H1 (cell line): ENCODE measurements around the gene RERE. TPM values are rescaled to one million over a fixed set of nuclear protein-coding genes. Genes with fewer than 3 reads are reported as not detected.

Experiments
- CTCF ChIA-PET: fragments of 300-600 bp; sonication (Branson Sonifier 250); formaldehyde crosslinking; loops from one replicate; lab custom pipeline; 2021; ENCODE audit not compliant: partially characterized antibody; lab: Charles Lee
- POLR2A ChIA-PET: fragments of 300-600 bp; sonication (Branson Sonifier 250); formaldehyde crosslinking; loops from one replicate; lab custom pipeline; 2021; ENCODE audit warnings: inconsistent platforms; ENCODE audit not compliant: partially characterized antibody; lab: Charles Lee
- DNase-seq, 2 experiments: peaks; one replicate each; pipeline versions ENCODE4 v3.0.0 to v3.0.0-alpha.2; 2010 to 2022; ENCODE audit warnings: low spot score in 2 of 2, low read depth in 1 of 2, mixed read lengths in 1 of 2
- FAIRE-seq: peaks from 2 replicates; lab custom pipeline; 2011; peaks lifted over from hg19 to GRCh38; lab: Jason Lieb, UNC
- H2AFZ ChIP-seq: 2 replicates; pipeline ENCODE4 v1.8.1; 2012; ENCODE audit warnings: low read length, inconsistent platforms
- H2AK5ac ChIP-seq: 2 replicates; pipeline ENCODE4 v1.6.1; 2013; ENCODE audit warnings: low read depth, low read length
- H2BK120ac ChIP-seq: replicated peaks from 2 replicates; pipeline ENCODE3; 2013; ENCODE audit warnings: low read depth, low read length, inconsistent platforms
- H2BK12ac ChIP-seq: 2 replicates; pipeline ENCODE4 v1.6.1; 2013; ENCODE audit warnings: low read depth, low read length
- H2BK15ac ChIP-seq: 2 replicates; pipeline ENCODE4 v1.6.1; 2013; ENCODE audit warnings: low read length
- H2BK20ac ChIP-seq: 2 replicates; pipeline ENCODE4 v1.6.1; 2013; ENCODE audit warnings: low read length
- H2BK5ac ChIP-seq: 2 replicates; pipeline ENCODE4 v1.6.1; 2013; ENCODE audit warnings: low read depth, low read length
- H3K14ac ChIP-seq: 2 replicates; pipeline ENCODE4 v1.6.1; 2013; ENCODE audit warnings: inconsistent platforms; ENCODE audit not compliant: insufficient read length
- H3K18ac ChIP-seq: 2 replicates; pipeline ENCODE4 v1.6.1; 2013; ENCODE audit warnings: low read length; ENCODE audit errors: extremely low read depth
- H3K23ac ChIP-seq: 2 replicates; pipeline ENCODE4 v1.6.1; 2013; ENCODE audit warnings: inconsistent platforms; ENCODE audit not compliant: insufficient read length
- H3K23me2 ChIP-seq: 2 replicates; pipeline ENCODE4 v1.6.1; 2013; ENCODE audit warnings: low read depth, low read length
- H3K27ac ChIP-seq: 2 replicates; pipeline ENCODE4 v1.6.1; 2011; ENCODE audit warnings: low read depth, low read length, inconsistent platforms
- H3K27me3 ChIP-seq, 4 experiments: replicated peaks in 1 of 4; 1 replicate in 1 of 4; 2 replicates in 3 of 4; pipeline versions ENCODE4 v1.6.1 to v1.8.1; 2011 to 2013; ENCODE audit warnings: low read length in 3 of 4, mild to moderate bottlenecking in 3 of 4, inconsistent platforms in 2 of 4, mixed read lengths in 2 of 4, moderate library complexity in 1 of 4; ENCODE audit not compliant: control insufficient read depth in 3 of 4, insufficient read depth in 3 of 4; ENCODE audit errors: extremely low read depth in 1 of 4
- H3K36me3 ChIP-seq, 4 experiments: 2 replicates each; pipeline versions ENCODE4 v1.6.1 to v1.8.1; 2011 to 2013; ENCODE audit warnings: mild to moderate bottlenecking in 4 of 4, low read length in 3 of 4, moderate library complexity in 2 of 4, control low read depth in 1 of 4, inconsistent platforms in 1 of 4; ENCODE audit not compliant: insufficient read depth in 4 of 4, control insufficient read depth in 2 of 4
- H3K4ac ChIP-seq: replicated peaks from 2 replicates; pipeline ENCODE3; 2013; ENCODE audit warnings: low read length, low read depth, mixed read lengths, inconsistent platforms; ENCODE audit not compliant: insufficient read length
- H3K4me1 ChIP-seq, 4 experiments: replicated peaks in 1 of 4; 1 replicate in 1 of 4; 2 replicates in 3 of 4; pipeline versions ENCODE4 v1.6.1 to v1.8.1; 2011 to 2013; ENCODE audit warnings: low read length in 3 of 4, inconsistent platforms in 2 of 4, mixed read lengths in 1 of 4; ENCODE audit not compliant: insufficient read depth in 4 of 4, control insufficient read depth in 3 of 4
- H3K4me2 ChIP-seq, 2 experiments: 2 replicates each; pipeline versions ENCODE4 v1.6.1 to v1.8.1; 2011 to 2013; ENCODE audit warnings: low read depth in 2 of 2, low read length in 2 of 2, control low read depth in 1 of 2, inconsistent platforms in 1 of 2, mild to moderate bottlenecking in 1 of 2; ENCODE audit not compliant: insufficient read depth in 1 of 2
- H3K4me3 ChIP-seq, 4 experiments: fragments of 200-600, 300-600 bp in 1 of 4; sonication (generic), shearing (Covaris generic), sonication (Bioruptor Twin) in 1 of 4; 2 replicates each; pipeline versions ENCODE4 v1.5.1 to v1.8.1; 2011 to 2016; ENCODE audit warnings: low read length in 4 of 4, low read depth in 3 of 4, control low read depth in 2 of 4, inconsistent platforms in 2 of 4, mild to moderate bottlenecking in 2 of 4, mixed read lengths in 1 of 4, moderate library complexity in 1 of 4; ENCODE audit not compliant: insufficient read depth in 2 of 4; ENCODE audit errors: extremely low read depth in 1 of 4
- H3K56ac ChIP-seq: replicated peaks from 2 replicates; pipeline ENCODE3; 2013; ENCODE audit warnings: low read depth, mild to moderate bottlenecking, mixed read lengths, low read length, inconsistent platforms; ENCODE audit not compliant: insufficient read length
- H3K79me1 ChIP-seq: 2 replicates; pipeline ENCODE4 v1.6.1; 2013; ENCODE audit warnings: low read depth, low read length, control low read depth
- H3K79me2 ChIP-seq, 2 experiments: 2 replicates each; pipeline versions ENCODE4 v1.6.1 to v1.8.1; 2012 to 2013; ENCODE audit warnings: low read length in 2 of 2, mild to moderate bottlenecking in 2 of 2, inconsistent platforms in 1 of 2; ENCODE audit not compliant: insufficient read depth in 2 of 2, control insufficient read depth in 1 of 2
- H3K9ac ChIP-seq, 4 experiments: replicated peaks in 1 of 4; 1 replicate in 1 of 4; 2 replicates in 3 of 4; pipeline versions ENCODE4 v1.6.1 to v1.8.1; 2011 to 2013; ENCODE audit warnings: low read depth in 3 of 4, low read length in 3 of 4, control low read depth in 2 of 4, mild to moderate bottlenecking in 2 of 4, moderate library complexity in 2 of 4, inconsistent platforms in 1 of 4; ENCODE audit errors: extremely low read depth in 1 of 4
- H3K9me3 ChIP-seq, 2 experiments: 2 replicates each; pipeline versions ENCODE4 v1.6.1 to v1.8.1; 2012 to 2013; ENCODE audit warnings: mild to moderate bottlenecking in 2 of 2, moderate library complexity in 2 of 2, control low read depth in 1 of 2, inconsistent platforms in 1 of 2, low read depth in 1 of 2, low read length in 1 of 2, mixed read lengths in 1 of 2; ENCODE audit not compliant: insufficient read depth in 2 of 2
- H4K20me1 ChIP-seq, 2 experiments: replicated peaks in 1 of 2; 2 replicates each; pipeline versions ENCODE3 to v1.8.1; 2011 to 2013; ENCODE audit warnings: inconsistent platforms in 2 of 2, low read length in 2 of 2, mild to moderate bottlenecking in 1 of 2; ENCODE audit not compliant: insufficient read depth in 2 of 2, control insufficient read depth in 1 of 2
- H4K5ac ChIP-seq: 2 replicates; pipeline ENCODE4 v1.6.1; 2013; ENCODE audit warnings: low read length, low read depth, mixed read lengths, inconsistent platforms; ENCODE audit not compliant: insufficient read length
- H4K8ac ChIP-seq: 2 replicates; pipeline ENCODE4 v1.8.0; 2013; ENCODE audit warnings: mild to moderate bottlenecking, moderate library complexity, low read length, inconsistent platforms; ENCODE audit not compliant: insufficient read depth; ENCODE audit errors: extremely low read depth
- H4K91ac ChIP-seq: replicated peaks from 2 replicates; pipeline ENCODE3; 2013; ENCODE audit warnings: low read length, mixed read lengths, inconsistent platforms; ENCODE audit not compliant: insufficient read length
- JUND ChIP-seq: IDR thresholded peaks from 2 replicates; pipeline ENCODE4 v1.6.1; 2011; ENCODE audit warnings: mild to moderate bottlenecking, improper control_type of control experiment, low read length
- SIN3A ChIP-seq, 2 experiments: IDR thresholded peaks in 1 of 2; conservative IDR thresholded peaks in 1 of 2; 2 replicates each; pipeline ENCODE4 v1.6.1; 2011 to 2012; ENCODE audit warnings: low read length in 2 of 2, improper control_type of control experiment in 1 of 2, low read depth in 1 of 2, mild to moderate bottlenecking in 1 of 2
- SUZ12 ChIP-seq: fragments of 200-600 bp; sonication (generic); IDR thresholded peaks from 2 replicates; pipeline ENCODE4 v1.6.1; 2012; ENCODE audit warnings: mild to moderate bottlenecking, inconsistent platforms, low read length, moderate library complexity, mixed read lengths
- WGBS, 2 experiments: shearing (Covaris generic) in 1 of 2; methylation state at CpG; one replicate each; pipeline versions ENCODE4 v1.1.6 to v1.1.7; 2013 to 2015; ENCODE audit warnings: low lambda C conversion rate in 2 of 2, mixed read lengths in 2 of 2, inconsistent platforms in 1 of 2, low coverage in 1 of 2, missing lambda C conversion rate in 1 of 2; ENCODE audit not compliant: insufficient replicate concordance in 2 of 2, insufficient coverage in 1 of 2, insufficient read length in 1 of 2; ENCODE audit errors: extremely low coverage in 1 of 2, missing lambda C conversion rate in 1 of 2; 5-methylcytosine and 5-hydroxymethylcytosine counted together
- polyA plus RNA-seq, 7 experiments: library from polyadenylated mRNA; depleted of rRNA in 3 of 7; stranded (reverse) in 5 of 7; unstranded in 2 of 7; fragments of >200 nt in 5 of 7; fragments of 200-250 nt in 2 of 7; gene quantifications; 1 replicate in 5 of 7; 2 replicates in 1 of 7; 4 replicates in 1 of 7; pipeline versions ENCODE4 v1.2.1 to v1.2.3, GENCODE V29; 2011 to 2013; ENCODE audit warnings: missing spikeins in 2 of 7, mixed read lengths in 2 of 7
- total RNA-seq: library from RNA; stranded (reverse); fragmentation: NEBNext Ultra II Directional; extraction: Animal tissue kit (Norgen Biotek cat#: 25700); gene quantifications from 2 replicates; pipeline ENCODE4 v1.2.1, GENCODE V29; 2021
- TF ChIP-seq, protein P1 (sequence below): IDR thresholded peaks from 2 replicates; pipeline ENCODE4 v1.6.1; 2012; ENCODE audit warnings: inconsistent platforms

The RERE gene
- total and polyA plus RNA-seq, 2 of the 8 experiments (the other 6 are each of a cell fraction or from before 2014, with no cell fraction given), result 15.3 to 142 TPM

- Histone ChIP-seq H3K27me3 (no peaks in the 10 kb centered on the region), H4K20me1 (no peaks in the 10 kb centered on the region), H2AFZ (no peak overlapping the region), H2AK5ac (no peak overlapping the region), H3K23me2 (no peaks in the 10 kb centered on the region), H2BK20ac (no peak overlapping the region), H3K18ac (no peak overlapping the region), H4K5ac (no peak overlapping the region), H3K14ac (no peak overlapping the region), H2BK12ac (no peak overlapping the region), H3K79me2 (no peaks in the 10 kb centered on the region), H2BK5ac (no peak overlapping the region), H3K4ac (no peak overlapping the region), H4K8ac (no peak overlapping the region), H3K56ac (no peak overlapping the region), H3K27ac (no peak overlapping the region), H4K91ac (no peak overlapping the region), H3K79me1 (no peaks in the 10 kb centered on the region), H3K9ac (no peak overlapping the region), H2BK120ac (no peak overlapping the region), H2BK15ac (no peak overlapping the region), H3K23ac (no peak overlapping the region), H3K4me3 (no peak overlapping the region), H3K36me3 (no peaks in the 10 kb centered on the region), H3K4me1 (peaks cover 0 to 4% (median 0%) of the 10 kb centered on the region in 4 experiments; a peak in 2 of 7 replicates), H3K9me3 (no peaks in the 10 kb centered on the region), H3K4me2 (no peak overlapping the region)
- ChIA-PET CTCF (interaction anchor here (1.0 to 7.9 kb wide), 4 partner anchors 11 to 52 kb away, joined by 3 to 128 read pairs (median 6); no protein-coding TSS in a partner anchor), POLR2A (interaction anchor here (39.6 kb wide), 1 partner anchor 23 kb away, joined by 880 read pairs; the partner anchor contains the start of gene ENO1)
- 90% methylated on average over 4 of the region's 4 CpGs; no CpG with 5 or more reads in 1 of the 2 experiments for WGBS, 2 experiments
- DNase-seq (no peak), FAIRE-seq (no peak)
- TF ChIP-seq SIN3A (conservative IDR thresholded peaks at IDR 0.05 in 1 of 2, IDR thresholded peaks at IDR 0.05 in 1 of 2; ENCODE audit: low read depth in 1 of 2, low read length in 2 of 2), result no peak
- TF ChIP-seq SUZ12, result no peak
- TF ChIP-seq, protein P1, sequence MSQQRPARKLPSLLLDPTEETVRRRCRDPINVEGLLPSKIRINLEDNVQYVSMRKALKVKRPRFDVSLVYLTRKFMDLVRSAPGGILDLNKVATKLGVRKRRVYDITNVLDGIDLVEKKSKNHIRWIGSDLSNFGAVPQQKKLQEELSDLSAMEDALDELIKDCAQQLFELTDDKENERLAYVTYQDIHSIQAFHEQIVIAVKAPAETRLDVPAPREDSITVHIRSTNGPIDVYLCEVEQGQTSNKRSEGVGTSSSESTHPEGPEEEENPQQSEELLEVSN, result no peak
- no peak for TF ChIP-seq JUND
Measured at GRCh38 chr1:8846263-8846662, 28.8 kb upstream of the RERE start.
